ENCODE results near the gene TTLL11. TPM values are rescaled to one million over a fixed set of nuclear protein-coding genes. Genes with fewer than 3 reads are reported as not detected.
"Not testable (repeated sequence)": the region's sequence is repeated elsewhere in the genome, so short reads cannot be mapped to it uniquely, and the experiment has no call there.

The TTLL11 gene
- total RNA-seq, 2 experiments from 2014 or later, result 2.6 to 3.3 TPM

DNA sequence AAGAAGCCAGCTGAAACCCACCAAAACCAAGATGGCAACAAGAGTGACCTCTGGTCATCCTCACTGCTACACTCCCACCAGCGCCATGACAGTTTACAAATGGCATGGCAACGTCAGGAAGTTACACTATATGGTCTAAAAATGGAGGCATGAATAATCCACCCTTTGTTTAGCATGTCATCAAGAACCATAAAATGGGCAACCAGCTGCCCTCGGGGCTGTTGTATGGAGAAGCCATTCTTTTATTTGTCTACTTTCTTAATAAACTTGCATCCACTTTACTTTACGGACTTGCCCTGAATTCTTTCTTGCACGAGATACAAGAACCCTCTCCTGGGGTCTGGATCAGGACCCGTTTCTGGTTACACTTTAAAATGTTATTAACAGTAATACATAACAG is 92.6 kb downstream of the TTLL11 start:
- H3K27me3 Mint-ChIP-seq (ENCODE audit: low read depth); H3K4me3 Mint-ChIP-seq; H3K4me1 Mint-ChIP-seq (ENCODE audit: low read depth); H3K9me3 Mint-ChIP-seq (ENCODE audit: insufficient read depth); ATAC-seq; H3K27ac Mint-ChIP-seq; POLR2A ChIA-PET; H3K36me3 Mint-ChIP-seq (ENCODE audit: low read depth): not testable (repeated sequence)
- CTCF ChIA-PET, result interaction anchor here (0.6 kb wide), 1 partner anchor 141 kb away, joined by 3 read pairs; no protein-coding TSS in a partner anchor
- peak; percentile 6 for DNase-seq

DNA sequence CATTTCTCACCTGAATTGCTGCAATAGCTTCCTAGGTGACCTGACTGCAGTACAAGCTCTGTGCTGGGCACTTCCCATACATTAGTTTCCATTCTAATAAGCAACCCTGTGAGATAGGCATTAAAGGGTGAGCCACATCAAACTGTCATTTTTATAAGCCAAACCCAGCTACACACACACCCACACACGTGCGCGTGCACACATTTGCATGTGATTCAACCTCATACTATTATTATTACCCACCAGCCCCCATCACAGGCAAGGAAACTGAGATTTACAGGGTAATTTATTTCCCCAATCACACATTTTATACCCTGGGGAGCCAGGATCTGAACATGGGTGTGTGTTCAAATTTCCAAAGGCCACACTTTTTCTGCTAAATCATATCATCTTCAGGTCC is 93.6 kb downstream of the TTLL11 start:
- H3K4me3 Mint-ChIP-seq, result no peak overlapping the region
- ATAC-seq (no peak), DNase-seq (peak; percentile 7)
- POLR2A ChIA-PET, result no interaction called here
- no peak overlapping the region for H3K27ac Mint-ChIP-seq
- no peaks in the 10 kb centered on the region for H3K36me3 Mint-ChIP-seq (ENCODE audit: low read depth)
- no peaks in the 10 kb centered on the region for H3K9me3 Mint-ChIP-seq (ENCODE audit: insufficient read depth)
- H3K27me3 Mint-ChIP-seq (ENCODE audit: low read depth), result no peaks in the 10 kb centered on the region
- H3K4me1 Mint-ChIP-seq (ENCODE audit: low read depth), result no peaks in the 10 kb centered on the region
- CTCF ChIA-PET, result no interaction called here

DNA sequence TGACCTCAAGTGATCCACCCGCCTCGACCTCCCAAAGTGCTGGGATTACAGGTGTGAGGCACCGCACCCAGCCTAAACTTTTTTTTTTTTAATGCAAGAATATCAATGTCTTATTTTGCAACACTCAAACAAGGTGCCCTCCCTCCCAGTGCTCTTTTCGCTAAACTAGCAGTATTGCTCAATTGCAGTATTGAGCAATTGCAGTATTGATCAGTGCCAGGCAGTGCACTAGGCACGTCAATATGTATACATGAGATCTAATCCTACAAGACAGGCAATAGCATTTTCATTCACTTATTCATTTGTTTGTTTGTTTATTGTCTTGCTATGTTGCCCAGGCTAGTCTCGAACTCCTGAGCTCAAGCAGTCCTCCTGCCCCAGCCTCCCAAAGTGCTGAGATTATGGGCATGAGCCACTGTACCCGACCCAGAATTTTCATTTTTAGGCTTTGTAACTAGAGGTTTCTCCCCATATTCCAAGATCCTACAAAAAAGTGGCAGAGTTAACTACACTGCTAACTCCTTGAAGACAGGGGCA is 94.5 kb downstream of the TTLL11 start:
- Mint-ChIP-seq H3K4me1 (ENCODE audit: low read depth) (no peaks in the 10 kb centered on the region), H3K4me3 (no peak overlapping the region), H3K36me3 (ENCODE audit: low read depth) (no peaks in the 10 kb centered on the region), H3K27ac (no peak overlapping the region), H3K9me3 (ENCODE audit: insufficient read depth) (no peaks in the 10 kb centered on the region), H3K27me3 (ENCODE audit: low read depth) (no peaks in the 10 kb centered on the region)
- no peak for ATAC-seq
- peak; percentile 7 for DNase-seq
- ChIA-PET POLR2A (no interaction called here), CTCF (no interaction called here)

DNA sequence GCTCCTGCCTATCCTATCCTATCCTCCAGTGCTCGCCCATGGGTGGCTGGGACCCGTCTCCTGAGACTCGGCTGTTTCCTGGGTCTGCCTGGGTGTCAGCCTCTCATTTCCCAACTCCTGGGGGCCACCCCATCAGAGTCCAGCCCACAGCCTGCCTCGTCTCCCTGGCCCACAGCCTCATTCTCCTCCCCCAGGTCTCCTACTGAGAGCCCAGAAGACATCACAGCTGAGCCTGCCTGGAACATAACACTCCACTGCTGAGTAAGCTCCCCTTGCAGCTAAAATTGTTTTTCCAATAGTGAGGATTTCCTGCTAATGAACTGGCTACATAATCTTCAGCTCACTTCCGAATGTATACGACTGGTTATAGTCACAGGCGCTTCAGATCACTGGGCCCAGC is 95.3 kb downstream of the TTLL11 start:
- H3K36me3 Mint-ChIP-seq (ENCODE audit: low read depth), result no peaks in the 10 kb centered on the region
- no peak for ATAC-seq
- POLR2A ChIA-PET, result no interaction called here

DNA sequence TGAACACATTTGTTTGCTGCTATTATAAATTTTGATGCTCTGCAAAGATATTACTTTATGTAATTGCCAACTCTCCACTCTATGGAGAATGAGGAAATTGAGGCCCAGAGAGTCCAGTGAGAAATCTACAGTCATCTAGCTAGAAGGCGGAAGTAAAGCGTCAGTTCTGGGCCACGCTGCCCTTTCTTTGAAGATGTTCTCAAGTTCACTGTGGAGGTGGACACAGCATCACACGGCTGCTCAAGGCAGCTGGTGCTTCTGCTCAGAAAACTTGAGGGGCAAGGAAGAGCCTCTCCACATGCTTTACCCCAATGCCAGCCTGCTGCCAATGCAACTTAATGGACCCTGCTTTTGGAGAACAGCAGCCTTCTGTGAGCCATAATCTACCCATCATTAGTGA is 96.3 kb downstream of the TTLL11 start:
- DNase-seq (no peak), ATAC-seq (no peak)
- H3K36me3 Mint-ChIP-seq (ENCODE audit: low read depth), result no peaks in the 10 kb centered on the region
- POLR2A ChIA-PET, result no interaction called here
- no peaks in the 10 kb centered on the region for H3K9me3 Mint-ChIP-seq (ENCODE audit: insufficient read depth)
- H3K4me3 Mint-ChIP-seq, result no peak overlapping the region
- no peaks in the 10 kb centered on the region for H3K27me3 Mint-ChIP-seq (ENCODE audit: low read depth)
- CTCF ChIA-PET, result interaction anchor here (1.2 kb wide), 1 partner anchor 310 kb away, joined by 3 read pairs; no protein-coding TSS in a partner anchor
- H3K4me1 Mint-ChIP-seq (ENCODE audit: low read depth), result no peaks in the 10 kb centered on the region
- H3K27ac Mint-ChIP-seq, result no peak overlapping the region

More for the DNA sequence above, 95.3 kb downstream of the TTLL11 start:
- DNase-seq, result no peak
- CTCF ChIA-PET, result interaction anchor here (1.2 kb wide), 1 partner anchor 314 kb away, joined by 4 read pairs; no protein-coding TSS in a partner anchor
- Mint-ChIP-seq H3K27ac (no peak overlapping the region), H3K4me3 (no peak overlapping the region), H3K9me3 (ENCODE audit: insufficient read depth) (no peaks in the 10 kb centered on the region), H3K27me3 (ENCODE audit: low read depth) (no peaks in the 10 kb centered on the region), H3K4me1 (ENCODE audit: low read depth) (no peaks in the 10 kb centered on the region)

DNA sequence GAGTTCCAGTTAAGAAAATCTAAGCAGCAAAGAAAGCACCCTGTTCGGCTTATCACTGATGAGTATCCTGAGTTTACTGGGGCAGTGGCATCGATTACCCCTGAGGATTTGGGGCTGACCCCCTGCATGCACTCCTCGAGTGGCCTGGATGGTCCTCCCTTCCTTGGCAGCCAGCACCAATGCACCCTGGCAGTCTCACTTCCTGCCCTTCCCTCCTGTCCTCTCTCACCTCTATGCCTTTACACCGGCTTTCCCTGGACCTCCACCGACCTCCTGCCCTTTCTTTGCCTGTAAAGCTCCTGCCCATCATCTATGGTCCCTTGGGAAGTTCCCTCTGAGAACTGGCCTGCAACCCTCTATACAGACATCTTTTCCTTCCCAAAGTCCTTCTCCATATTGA is 97.1 kb downstream of the TTLL11 start:
- Mint-ChIP-seq H3K27ac (no peak overlapping the region), H3K27me3 (ENCODE audit: low read depth) (no peaks in the 10 kb centered on the region), H3K36me3 (ENCODE audit: low read depth) (no peaks in the 10 kb centered on the region), H3K4me3 (no peak overlapping the region), H3K4me1 (ENCODE audit: low read depth) (no peaks in the 10 kb centered on the region), H3K9me3 (ENCODE audit: insufficient read depth) (no peaks in the 10 kb centered on the region)
- ChIA-PET CTCF (interaction anchor here (0.9 to 2.8 kb wide), 3 partner anchors 251 to 450 kb away, joined by 3 to 11 read pairs (median 3); no protein-coding TSS in a partner anchor), POLR2A (no interaction called here)
- ATAC-seq, result no peak
- no peak for DNase-seq

DNA sequence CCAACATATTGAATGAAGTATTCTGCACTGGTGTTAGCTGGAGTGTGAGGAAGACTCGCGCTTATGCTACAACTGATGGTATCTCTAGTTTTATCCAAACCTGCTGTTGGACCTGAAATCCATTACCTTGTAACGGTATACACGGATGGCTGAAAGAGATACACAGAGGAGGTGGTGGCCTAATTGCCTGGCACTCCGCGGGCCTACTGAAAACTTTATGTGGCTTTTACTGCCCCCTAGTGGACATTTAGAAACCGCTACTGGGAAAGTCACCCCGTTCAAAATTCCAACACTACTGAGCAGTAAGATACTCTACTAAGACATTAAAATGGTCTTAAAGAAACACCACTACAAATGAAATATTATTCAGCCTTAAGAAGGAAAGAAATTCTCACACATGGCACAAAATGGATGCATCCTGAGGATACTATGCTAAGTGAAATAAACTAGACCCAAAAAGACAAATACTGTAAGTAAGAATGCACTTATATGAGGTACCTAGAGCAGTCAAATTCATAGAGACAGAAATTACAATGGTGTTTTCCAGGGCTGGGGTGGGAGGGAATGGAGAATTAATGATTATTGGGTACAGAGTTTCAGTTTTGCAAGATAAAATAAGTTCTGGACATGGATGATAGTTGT is 100.4 kb downstream of the TTLL11 start:
- CTCF ChIA-PET, result interaction anchor here (0.6 to 1.4 kb wide), 5 partner anchors 8 to 446 kb away, joined by 3 to 5 read pairs (median 3); no protein-coding TSS in a partner anchor
- H3K27ac Mint-ChIP-seq, result no peak overlapping the region
- H3K9me3 Mint-ChIP-seq (ENCODE audit: insufficient read depth), result no peaks in the 10 kb centered on the region
- peak; percentile 66 for DNase-seq
- H3K4me3 Mint-ChIP-seq, result no peak overlapping the region
- H3K4me1 Mint-ChIP-seq (ENCODE audit: low read depth), result no peaks in the 10 kb centered on the region
- ATAC-seq, result peak; percentile 85
- no peaks in the 10 kb centered on the region for H3K27me3 Mint-ChIP-seq (ENCODE audit: low read depth)
- POLR2A ChIA-PET, result no interaction called here
- no peaks in the 10 kb centered on the region for H3K36me3 Mint-ChIP-seq (ENCODE audit: low read depth)

DNA sequence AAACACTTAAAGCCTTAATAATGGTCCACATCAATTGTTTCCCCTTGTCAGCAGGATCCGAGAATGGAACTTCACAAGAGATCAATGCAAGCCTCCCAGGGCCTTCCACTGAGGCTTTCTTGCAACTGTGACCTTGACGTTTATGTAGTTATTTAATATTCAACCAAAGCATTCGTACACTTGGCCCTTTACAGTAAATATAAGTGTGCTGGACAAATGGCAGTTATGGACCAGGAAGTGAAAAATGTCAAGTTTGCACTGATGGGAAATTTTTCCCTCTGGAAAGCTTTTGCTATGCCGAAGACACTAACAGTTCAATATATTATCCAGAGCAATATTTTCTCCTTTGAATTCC is 101.8 kb downstream of the TTLL11 start:
- DNase-seq, result no peak
- no peak overlapping the region for H3K4me3 Mint-ChIP-seq
- H3K9me3 Mint-ChIP-seq (ENCODE audit: insufficient read depth), result no peaks in the 10 kb centered on the region
- no peak overlapping the region for H3K27ac Mint-ChIP-seq
- H3K27me3 Mint-ChIP-seq (ENCODE audit: low read depth), result no peaks in the 10 kb centered on the region
- H3K36me3 Mint-ChIP-seq (ENCODE audit: low read depth), result no peaks in the 10 kb centered on the region
- no peaks in the 10 kb centered on the region for H3K4me1 Mint-ChIP-seq (ENCODE audit: low read depth)
- ChIA-PET POLR2A (no interaction called here), CTCF (interaction anchor here (1.0 to 2.2 kb wide), 4 partner anchors 13 to 304 kb away, joined by 3 to 13 read pairs (median 6); no protein-coding TSS in a partner anchor)
- no peak for ATAC-seq

DNA sequence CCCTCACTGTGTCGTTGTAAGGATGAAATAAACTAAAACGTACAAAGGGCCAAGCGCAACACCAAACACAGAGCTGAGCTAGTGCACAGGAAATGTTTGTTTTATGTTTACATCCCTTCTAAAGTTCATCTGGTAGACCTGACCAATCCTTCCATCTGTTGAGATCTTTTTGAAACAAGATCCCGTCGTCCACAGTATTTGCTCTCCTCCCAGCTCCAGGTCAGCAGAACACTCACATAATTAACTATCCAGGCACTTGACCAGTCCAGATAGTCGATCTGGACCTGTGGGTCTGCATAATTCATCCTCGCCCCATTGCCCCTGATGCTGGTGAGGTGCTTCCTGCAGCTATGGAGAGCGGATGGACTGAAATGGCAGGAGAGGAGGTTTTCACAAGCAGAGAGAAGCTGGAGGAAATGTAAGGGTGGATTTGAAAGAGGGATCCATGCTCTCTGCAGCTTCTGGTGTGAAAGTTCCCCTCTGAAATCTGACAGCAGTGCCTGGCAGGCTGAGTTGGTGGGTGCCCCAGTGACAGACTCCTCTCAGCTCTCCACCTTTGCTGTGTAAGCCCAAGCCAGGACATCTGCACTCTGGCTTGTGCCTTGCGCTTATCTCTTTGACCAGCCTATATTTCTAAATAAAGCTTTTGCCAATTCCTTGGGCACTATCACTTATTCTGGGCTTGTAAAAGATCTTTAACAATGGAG is 102.4 kb downstream of the TTLL11 start:
- POLR2A ChIA-PET, result no interaction called here
- H3K27me3 Mint-ChIP-seq (ENCODE audit: low read depth), result no peaks in the 10 kb centered on the region
- no peak overlapping the region for H3K4me3 Mint-ChIP-seq
- no peaks in the 10 kb centered on the region for H3K36me3 Mint-ChIP-seq (ENCODE audit: low read depth)
- CTCF ChIA-PET, result interaction anchor here (1.0 to 2.2 kb wide), 5 partner anchors 14 to 307 kb away, joined by 3 to 13 read pairs (median 4); no protein-coding TSS in a partner anchor
- DNase-seq (no peak), ATAC-seq (no peak)
- no peak overlapping the region for H3K27ac Mint-ChIP-seq
- no peaks in the 10 kb centered on the region for H3K9me3 Mint-ChIP-seq (ENCODE audit: insufficient read depth)
- no peaks in the 10 kb centered on the region for H3K4me1 Mint-ChIP-seq (ENCODE audit: low read depth)

DNA sequence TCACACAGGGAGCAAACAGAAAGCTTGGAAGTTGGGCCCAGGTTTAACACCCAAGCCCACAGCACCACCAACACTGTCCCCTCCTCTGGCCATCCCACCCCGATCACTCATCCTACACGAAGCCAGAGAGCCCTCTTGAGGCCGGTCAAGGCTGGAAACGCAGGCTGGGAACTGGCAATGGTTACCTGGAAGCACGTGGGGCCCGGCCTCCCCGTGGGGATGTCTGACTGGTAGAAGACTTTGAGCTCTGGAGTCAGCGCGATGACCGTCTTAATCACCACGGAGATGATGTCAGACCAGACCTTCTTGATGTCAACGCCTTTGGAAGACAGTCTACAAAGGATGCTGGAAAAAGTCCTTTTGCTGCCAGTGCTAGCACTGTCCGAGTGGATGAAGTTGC is 104.1 kb downstream of the TTLL11 start:
- H3K27me3 Mint-ChIP-seq (ENCODE audit: low read depth), result no peaks in the 10 kb centered on the region
- H3K36me3 Mint-ChIP-seq (ENCODE audit: low read depth), result no peaks in the 10 kb centered on the region
- no peak for DNase-seq
- no peak for ATAC-seq
- POLR2A ChIA-PET, result no interaction called here
- CTCF ChIA-PET, result interaction anchor here (1.2 to 2.2 kb wide), 2 partner anchors 244 to 302 kb away, joined by 3 to 13 read pairs; no protein-coding TSS in a partner anchor
- H3K27ac Mint-ChIP-seq, result no peak overlapping the region
- no peaks in the 10 kb centered on the region for H3K4me1 Mint-ChIP-seq (ENCODE audit: low read depth)
- no peak overlapping the region for H3K4me3 Mint-ChIP-seq
- no peaks in the 10 kb centered on the region for H3K9me3 Mint-ChIP-seq (ENCODE audit: insufficient read depth)

DNA sequence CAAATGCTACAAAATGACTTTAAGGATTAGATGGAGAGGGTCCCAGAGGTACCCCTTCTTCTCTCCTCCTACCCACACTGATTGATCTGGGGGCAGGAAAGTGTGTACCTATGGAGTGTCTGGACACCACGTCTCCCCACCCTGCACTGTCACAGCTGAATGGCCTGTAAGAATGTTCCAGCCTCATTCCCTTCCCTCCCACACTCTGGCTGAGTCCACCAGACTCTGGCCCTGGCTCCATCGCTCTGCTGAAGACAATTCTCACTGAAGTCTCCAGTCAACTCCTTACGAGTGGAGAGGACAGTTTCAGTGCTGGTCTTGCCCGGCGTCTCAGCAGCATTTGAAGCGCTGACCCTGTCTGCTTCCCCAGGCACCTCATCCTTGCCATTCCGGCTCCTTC is 105.8 kb downstream of the TTLL11 start:
- POLR2A ChIA-PET, result no interaction called here
- H3K27ac Mint-ChIP-seq, result no peak overlapping the region
- H3K4me3 Mint-ChIP-seq, result no peak overlapping the region
- H3K27me3 Mint-ChIP-seq (ENCODE audit: low read depth), result no peaks in the 10 kb centered on the region
- H3K9me3 Mint-ChIP-seq (ENCODE audit: insufficient read depth), result no peaks in the 10 kb centered on the region
- DNase-seq (no peak), ATAC-seq (no peak)
- no peaks in the 10 kb centered on the region for H3K36me3 Mint-ChIP-seq (ENCODE audit: low read depth)
- CTCF ChIA-PET, result no interaction called here
- no peaks in the 10 kb centered on the region for H3K4me1 Mint-ChIP-seq (ENCODE audit: low read depth)

DNA sequence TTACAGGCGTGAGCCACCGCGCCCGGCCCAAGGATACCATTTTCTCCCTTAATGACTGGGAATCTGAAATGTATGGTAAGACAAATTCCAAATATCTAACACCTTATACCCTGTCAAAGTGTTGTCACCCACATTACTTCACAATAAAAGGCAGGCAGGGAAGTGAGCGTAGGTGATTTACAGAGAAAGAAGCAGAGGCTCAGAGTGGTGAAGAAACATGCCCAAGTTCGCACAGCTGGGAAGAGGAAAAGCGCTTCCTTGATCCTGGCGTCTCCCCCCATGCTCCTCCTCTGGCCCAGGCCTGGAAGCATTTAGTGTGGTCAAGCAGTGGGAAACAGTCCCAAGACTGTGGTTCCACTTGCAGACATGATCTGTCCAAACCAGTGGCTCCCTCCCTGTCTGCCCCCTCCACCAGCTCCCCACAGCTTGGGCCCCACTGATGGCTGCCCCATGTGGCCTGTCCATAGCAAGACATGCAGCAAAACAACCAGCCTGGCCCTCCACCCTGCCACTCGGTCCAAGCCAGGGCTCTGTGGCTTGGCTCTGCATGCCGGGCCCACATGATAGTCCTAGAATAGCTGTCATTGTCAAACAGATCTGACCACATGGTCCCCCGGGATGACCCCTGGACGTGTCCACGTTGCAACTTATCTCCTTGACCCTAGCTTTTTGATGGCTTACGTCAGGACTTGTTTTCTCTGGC is 107.2 kb downstream of the TTLL11 start:
- H3K9me3 Mint-ChIP-seq (ENCODE audit: insufficient read depth), result peaks cover 3% of the 10 kb centered on the region
- DNase-seq (no peak), ATAC-seq (no peak)
- no peak overlapping the region for H3K4me3 Mint-ChIP-seq
- POLR2A ChIA-PET, result no interaction called here
- CTCF ChIA-PET, result no interaction called here
- H3K27me3 Mint-ChIP-seq (ENCODE audit: low read depth), result no peaks in the 10 kb centered on the region
- no peak overlapping the region for H3K27ac Mint-ChIP-seq
- H3K4me1 Mint-ChIP-seq (ENCODE audit: low read depth), result no peaks in the 10 kb centered on the region
- H3K36me3 Mint-ChIP-seq (ENCODE audit: low read depth), result no peaks in the 10 kb centered on the region
